HEK293 (cell line): Measurements from ENCODE around the gene SLC17A1.
A peak's percentile ranks its signal among the peaks of the same experiment; 100 is the strongest.
"Not testable (repeated sequence)": the region's sequence is repeated elsewhere in the genome, so short reads cannot be mapped to it uniquely, and the experiment has no call there.

ENCODE experiments used
- CTCF ChIA-PET: fragments of 350-600 bp; formaldehyde crosslinking; extraction: SDS; loops from one replicate; lab custom pipeline; 2021; ENCODE audit warnings: antibody characterized with exemption; lab: Yijun Ruan, JAX
- POLR2A ChIA-PET: fragments of 300-600 bp; formaldehyde crosslinking; extraction: SDS; loops from one replicate; lab custom pipeline; 2020; ENCODE audit warnings: antibody characterized with exemption, inconsistent platforms; lab: Yijun Ruan, JAX
- H3K27ac ChIP-seq: fragments of 200-500 bp; sonication (Bioruptor generic); 2 replicates; pipeline ENCODE4 v1.5.1; 2014; ENCODE audit warnings: low read depth, low read length, control low read depth, inconsistent platforms; ENCODE audit errors: extremely low read depth
- H3K36me3 ChIP-seq, 2 experiments: fragments of 200-500 bp in 1 of 2; sonication (Bioruptor generic) in 1 of 2; 1 replicate in 1 of 2; 2 replicates in 1 of 2; pipeline ENCODE4 v1.5.1; 2014 to 2017; ENCODE audit warnings: inconsistent platforms in 2 of 2, low read length in 2 of 2; ENCODE audit not compliant: control insufficient read depth in 2 of 2, insufficient read depth in 1 of 2
- H3K4me1 ChIP-seq: fragments of 200-500 bp; sonication (Bioruptor generic); 2 replicates; pipeline ENCODE4 v1.5.1; 2014; ENCODE audit warnings: mild to moderate bottlenecking, low read length, inconsistent platforms; ENCODE audit not compliant: control insufficient read depth, insufficient read depth
- H3K4me3 ChIP-seq: 2 replicates; pipeline ENCODE4 v1.5.1; 2011; ENCODE audit warnings: low read depth, mild to moderate bottlenecking, control low read depth, low read length, moderate library complexity
- H3K9me3 ChIP-seq: fragments of 200-500 bp; sonication (Bioruptor generic); 2 replicates; pipeline ENCODE4 v1.5.1; 2014; ENCODE audit warnings: low read depth, low read length, inconsistent platforms; ENCODE audit not compliant: control insufficient read depth, insufficient read depth
- FEZF1 ChIP-seq: fragments of 450-650 bp; formaldehyde crosslinking; IDR thresholded peaks from 2 replicates; pipeline ENCODE4 v1.5.1; 2016; ENCODE audit warnings: missing biosample characterization, missing genetic modification characterization
- GFI1B ChIP-seq: fragments of 450-650 bp; formaldehyde crosslinking; IDR thresholded peaks from 2 replicates; pipeline ENCODE4 v1.5.1; 2016; ENCODE audit warnings: missing biosample characterization, missing genetic modification characterization
- GLIS1 ChIP-seq: fragments of 450-650 bp; formaldehyde crosslinking; IDR thresholded peaks from 2 replicates; pipeline ENCODE4 v1.5.1; 2016; ENCODE audit warnings: missing biosample characterization, missing genetic modification characterization
- HOXD13 ChIP-seq: sonication (generic); formaldehyde crosslinking; IDR thresholded peaks from 2 replicates; pipeline ENCODE4 v1.8.0; 2022; ENCODE audit warnings: missing genetic modification reagents, borderline replicate concordance
- PRDM1 ChIP-seq: fragments of 450-650 bp; formaldehyde crosslinking; IDR thresholded peaks from 2 replicates; pipeline ENCODE4; 2016; ENCODE audit warnings: missing biosample characterization, missing genetic modification characterization
- SETDB1 ChIP-seq: IDR thresholded peaks from one replicate; pipeline ENCODE4 v1.6.1; 2017; ENCODE audit warnings: mild to moderate bottlenecking, low read length, moderate library complexity, mixed read lengths; ENCODE audit not compliant: insufficient read length
- SP7 ChIP-seq: fragments of 450-650 bp; formaldehyde crosslinking; IDR thresholded peaks from 2 replicates; pipeline ENCODE4 v1.5.1; 2016; ENCODE audit warnings: missing biosample characterization, missing genetic modification characterization
- WT1 ChIP-seq: fragments of 450-650 bp; formaldehyde crosslinking; IDR thresholded peaks from 2 replicates; pipeline ENCODE4 v1.5.1; 2016; ENCODE audit warnings: missing biosample characterization, missing genetic modification characterization
- ZBTB21 ChIP-seq: fragments of 450-650 bp; formaldehyde crosslinking; IDR thresholded peaks from 2 replicates; pipeline ENCODE4 v1.5.1; 2017; ENCODE audit warnings: missing biosample characterization, missing genetic modification characterization
- ZBTB48 ChIP-seq: fragments of 450-650 bp; formaldehyde crosslinking; IDR thresholded peaks from 2 replicates; pipeline ENCODE4 v1.5.1; 2016; ENCODE audit warnings: missing biosample characterization, missing genetic modification characterization
- ZNF16 ChIP-seq: fragments of 450-650 bp; formaldehyde crosslinking; IDR thresholded peaks from 2 replicates; pipeline ENCODE4 v1.5.1; 2016; ENCODE audit warnings: low read depth, missing biosample characterization, missing genetic modification characterization
- ZNF175 ChIP-seq: fragments of 450-650 bp; formaldehyde crosslinking; IDR thresholded peaks from 2 replicates; pipeline ENCODE4 v1.5.1; 2016; ENCODE audit warnings: missing biosample characterization, missing genetic modification characterization
- ZNF184 ChIP-seq: fragments of 450-650 bp; IDR thresholded peaks from 2 replicates; pipeline ENCODE4 v1.5.1; 2018; ENCODE audit warnings: missing biosample characterization, mild to moderate bottlenecking, missing genetic modification characterization
- ZNF2 ChIP-seq: fragments of 450-650 bp; formaldehyde crosslinking; IDR thresholded peaks from 2 replicates; pipeline ENCODE4 v1.5.1; 2016; ENCODE audit warnings: missing biosample characterization, missing genetic modification characterization
- ZNF24 ChIP-seq: fragments of 450-650 bp; formaldehyde crosslinking; IDR thresholded peaks from 2 replicates; pipeline ENCODE4 v1.5.1; 2016; ENCODE audit warnings: missing biosample characterization, missing genetic modification characterization
- ZNF248 ChIP-seq: fragments of 450-650 bp; formaldehyde crosslinking; IDR thresholded peaks from 2 replicates; pipeline ENCODE4 v1.5.1; 2017; ENCODE audit warnings: missing biosample characterization, missing genetic modification characterization
- ZNF391 ChIP-seq: fragments of 450-650 bp; formaldehyde crosslinking; IDR thresholded peaks from 2 replicates; pipeline ENCODE4 v1.5.1; 2016; ENCODE audit warnings: low read depth, missing biosample characterization, missing genetic modification characterization, borderline replicate concordance
- ZNF521 ChIP-seq: fragments of 450-650 bp; formaldehyde crosslinking; IDR thresholded peaks from 2 replicates; pipeline ENCODE4 v1.5.1; 2017; ENCODE audit warnings: missing biosample characterization, mild to moderate bottlenecking, missing genetic modification characterization
- ZNF549 ChIP-seq: fragments of 450-650 bp; IDR thresholded peaks from 2 replicates; pipeline ENCODE4 v1.5.1; 2018; ENCODE audit warnings: missing biosample characterization, missing genetic modification characterization, mild to moderate bottlenecking, inconsistent platforms, moderate library complexity
- ZNF571 ChIP-seq: fragments of 450-650 bp; formaldehyde crosslinking; IDR thresholded peaks from 2 replicates; pipeline ENCODE4 v1.5.0; 2017; ENCODE audit warnings: missing biosample characterization, missing genetic modification characterization
- ZNF610 ChIP-seq: fragments of 450-650 bp; formaldehyde crosslinking; IDR thresholded peaks from 2 replicates; pipeline ENCODE4 v1.5.1; 2016; ENCODE audit warnings: missing biosample characterization, missing genetic modification characterization, borderline replicate concordance
- ZNF658 ChIP-seq: fragments of 450-650 bp; formaldehyde crosslinking; IDR thresholded peaks from 2 replicates; pipeline ENCODE4; 2016; ENCODE audit warnings: missing biosample characterization, missing genetic modification characterization
- ZNF768 ChIP-seq: fragments of 450-650 bp; formaldehyde crosslinking; IDR thresholded peaks from 2 replicates; pipeline ENCODE4 v1.5.1; 2018; ENCODE audit warnings: missing biosample characterization, mild to moderate bottlenecking, missing genetic modification characterization
- ZSCAN23 ChIP-seq: fragments of 450-650 bp; formaldehyde crosslinking; IDR thresholded peaks from 2 replicates; pipeline ENCODE4 v1.5.1; 2016; ENCODE audit warnings: missing biosample characterization, missing genetic modification characterization
- TF ChIP-seq, protein P1 (sequence below): fragments of 450-650 bp; formaldehyde crosslinking; IDR thresholded peaks from 2 replicates; pipeline ENCODE4 v1.5.1; 2016; ENCODE audit warnings: missing biosample characterization, missing genetic modification characterization
- TF ChIP-seq, protein P2 (sequence below): fragments of 450-650 bp; formaldehyde crosslinking; IDR thresholded peaks from 2 replicates; pipeline ENCODE4 v1.5.1; 2017; ENCODE audit warnings: missing biosample characterization, missing genetic modification characterization

Gene SLC17A1

DNA sequence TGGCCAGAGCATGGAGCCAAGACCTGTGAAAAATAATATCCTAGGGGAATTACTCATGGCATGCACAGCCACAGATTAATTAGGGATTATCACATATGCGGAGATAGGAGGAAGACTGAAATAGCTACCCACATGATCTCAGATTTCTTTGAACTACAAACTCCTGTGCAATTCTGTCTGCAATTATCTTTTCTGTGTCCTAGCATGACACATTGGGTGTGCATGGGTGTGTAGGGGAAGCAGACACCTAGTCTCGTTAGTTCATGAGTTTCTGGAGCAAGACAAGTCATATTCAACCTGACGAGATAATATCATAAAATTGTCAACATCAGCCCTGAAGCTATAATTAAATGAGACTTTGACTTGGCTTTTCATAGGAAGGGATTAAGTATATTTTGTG, 80.9 kb downstream of the SLC17A1 start:
- no peaks in the 10 kb centered on the region for H3K4me1 ChIP-seq
- H3K27ac ChIP-seq: no peak overlapping the region
- H3K9me3 ChIP-seq: no peaks in the 10 kb centered on the region
- TF ChIP-seq ZNF184 (tag by site-specific recombination) (no peak), SP7 (peak; percentile 24; the same call in 1 of the 2 replicates), ZBTB48 (tag by site-specific recombination) (no peak)
- ChIA-PET CTCF (interaction anchor here (0.8 to 1.1 kb wide), 2 partner anchors 19 to 37 kb away, joined by 3 read pairs; no protein-coding TSS in a partner anchor), POLR2A (no interaction called here)
- H3K36me3 ChIP-seq: no peaks in the 10 kb centered on the region
- no peak overlapping the region for H3K4me3 ChIP-seq

DNA sequence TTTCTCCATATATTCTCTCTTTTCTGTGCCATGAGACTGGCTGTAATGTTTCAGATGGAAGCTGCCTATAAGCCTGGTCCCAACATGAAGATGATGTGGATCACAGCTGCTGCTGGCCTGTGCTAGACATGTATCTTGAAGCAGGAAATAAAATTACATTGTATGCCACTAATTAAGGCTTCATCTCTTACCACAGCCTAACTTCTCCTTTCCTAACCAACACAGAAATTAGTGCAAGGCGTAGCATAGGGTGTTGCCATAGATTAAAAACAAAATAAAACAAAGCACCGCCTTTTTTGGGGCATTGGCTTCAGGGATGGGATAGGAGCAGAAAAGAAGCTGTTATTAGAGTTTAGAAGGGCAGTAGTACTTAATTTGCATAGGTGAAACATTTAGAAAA, 82.0 kb downstream of the SLC17A1 start:
- CTCF ChIA-PET: interaction anchor here (0.7 to 1.0 kb wide), 3 partner anchors 46 to 484 kb away, joined by 3 to 5 read pairs (median 4); no protein-coding TSS in a partner anchor
- POLR2A ChIA-PET: no interaction called here
- H3K9me3 ChIP-seq: no peaks in the 10 kb centered on the region
- H3K36me3 ChIP-seq: no peaks in the 10 kb centered on the region
- no peak overlapping the region for H3K4me3 ChIP-seq
- H3K27ac ChIP-seq: no peak overlapping the region
- no peak for TF ChIP-seq ZNF175 (tag by site-specific recombination)
- TF ChIP-seq ZNF24 (tag by site-specific recombination): no peak
- no peak for TF ChIP-seq ZSCAN23 (tag by site-specific recombination)
- no peak for TF ChIP-seq ZNF248 (tag by site-specific recombination)
- no peak for TF ChIP-seq WT1 (tag by site-specific recombination)
- TF ChIP-seq, protein P1, sequence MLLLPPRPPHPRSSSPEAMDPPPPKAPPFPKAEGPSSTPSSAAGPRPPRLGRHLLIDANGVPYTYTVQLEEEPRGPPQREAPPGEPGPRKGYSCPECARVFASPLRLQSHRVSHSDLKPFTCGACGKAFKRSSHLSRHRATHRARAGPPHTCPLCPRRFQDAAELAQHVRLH (tag by site-specific recombination): no peak
- no peak for TF ChIP-seq FEZF1 (tag by site-specific recombination)
- TF ChIP-seq GFI1B: no peak
- TF ChIP-seq ZNF16 (tag by site-specific recombination): no peak
- no peak for TF ChIP-seq ZNF391 (tag by site-specific recombination)
- no peak for TF ChIP-seq ZBTB21 (tag by site-specific recombination)
- no peak for TF ChIP-seq ZNF2
- no peak for TF ChIP-seq SETDB1
- H3K4me1 ChIP-seq: no peaks in the 10 kb centered on the region

DNA sequence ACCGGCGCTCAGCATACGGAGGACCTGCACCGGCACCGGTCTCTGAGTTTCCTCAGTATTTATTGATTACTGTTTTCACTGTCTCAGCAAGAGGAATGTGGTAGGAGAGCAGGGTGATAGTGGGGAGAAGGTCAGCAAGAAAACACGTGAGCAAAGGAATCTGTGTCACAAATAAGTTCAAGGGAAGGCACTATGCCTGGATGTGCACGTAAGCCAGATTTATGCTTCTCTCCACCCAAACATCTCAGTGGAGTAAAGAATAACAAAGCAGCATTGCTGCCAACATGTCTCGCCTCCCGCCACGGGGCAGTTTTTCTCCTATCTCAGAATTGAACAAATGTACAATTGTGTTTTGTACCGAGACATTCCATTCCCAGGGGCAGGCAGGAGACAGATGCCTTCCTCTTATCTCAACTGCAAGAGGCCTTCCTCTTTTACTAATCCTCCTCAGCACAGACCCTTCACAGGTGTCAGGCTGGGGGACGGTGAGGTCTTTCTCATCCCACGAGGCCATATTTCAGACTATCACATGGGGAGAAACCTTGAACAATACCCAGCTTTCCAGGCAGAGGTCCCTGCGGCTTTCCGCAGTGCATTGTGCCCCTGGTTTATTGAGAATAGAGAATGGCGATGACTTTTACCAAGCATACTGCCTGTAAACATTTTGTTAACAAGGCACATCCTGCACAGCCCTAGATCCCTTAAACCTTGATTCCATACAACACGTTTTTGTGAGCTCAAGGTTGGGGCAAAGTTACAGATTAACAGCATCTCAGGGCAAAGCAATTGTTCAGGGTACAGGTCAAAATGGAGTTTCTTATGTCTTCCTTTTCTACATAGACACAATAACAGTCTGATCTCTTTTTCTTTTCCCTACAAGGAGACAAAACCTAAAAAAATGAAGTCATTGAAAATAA, 83.0 kb downstream of the SLC17A1 start:
- CTCF ChIA-PET: interaction anchor here (1.0 to 1.8 kb wide), 3 partner anchors 28 to 254 kb away, joined by 3 to 5 read pairs (median 3); no protein-coding TSS in a partner anchor
- H3K4me1 ChIP-seq, H3K4me3 ChIP-seq, H3K36me3 ChIP-seq, H3K9me3 ChIP-seq, H3K27ac ChIP-seq, POLR2A ChIA-PET: not testable (repeated sequence)

DNA sequence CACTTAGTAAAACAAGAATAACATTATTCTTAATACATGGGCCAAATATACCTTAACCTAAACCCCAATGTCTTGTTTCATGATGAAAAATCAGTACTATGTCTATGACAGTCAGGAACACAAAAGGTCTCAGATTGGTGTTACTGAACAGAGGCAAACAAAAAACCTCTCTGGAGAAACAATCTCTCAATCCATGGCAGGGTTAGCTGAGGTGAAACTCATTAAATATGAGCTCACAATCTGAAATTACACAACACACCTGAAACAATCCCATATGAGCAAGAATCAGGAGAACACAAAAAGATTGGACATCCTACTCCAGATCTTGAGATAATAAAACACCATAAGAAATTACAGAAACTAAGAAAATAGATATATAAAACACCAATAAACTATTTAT, 83.8 kb downstream of the SLC17A1 start:
- Histone ChIP-seq H3K4me1 (no peaks in the 10 kb centered on the region), H3K27ac (no peak overlapping the region), H3K4me3 (no peak overlapping the region), H3K36me3 (no peaks in the 10 kb centered on the region), H3K9me3 (no peaks in the 10 kb centered on the region)
- POLR2A ChIA-PET: interaction anchor here (1.4 kb wide), 1 partner anchor 272 kb away, joined by 3 read pairs; a partner anchor contains a TSS
- CTCF ChIA-PET: interaction anchor here (1.5 to 1.8 kb wide), 2 partner anchors 27 to 40 kb away, joined by 3 to 5 read pairs; no protein-coding TSS in a partner anchor
- TF ChIP-seq ZNF610 (tag by site-specific recombination) (no peak), PRDM1 (tag by site-specific recombination) (no peak), ZNF768 (no peak), ZNF549 (no peak), HOXD13 (CRISPR knock-in tag) (no peak), ZNF521 (tag by site-specific recombination) (no peak), ZNF571 (tag by site-specific recombination) (no peak), ZNF658 (tag by site-specific recombination) (no peak), GLIS1 (tag by site-specific recombination) (no peak)
- TF ChIP-seq, protein P2, sequence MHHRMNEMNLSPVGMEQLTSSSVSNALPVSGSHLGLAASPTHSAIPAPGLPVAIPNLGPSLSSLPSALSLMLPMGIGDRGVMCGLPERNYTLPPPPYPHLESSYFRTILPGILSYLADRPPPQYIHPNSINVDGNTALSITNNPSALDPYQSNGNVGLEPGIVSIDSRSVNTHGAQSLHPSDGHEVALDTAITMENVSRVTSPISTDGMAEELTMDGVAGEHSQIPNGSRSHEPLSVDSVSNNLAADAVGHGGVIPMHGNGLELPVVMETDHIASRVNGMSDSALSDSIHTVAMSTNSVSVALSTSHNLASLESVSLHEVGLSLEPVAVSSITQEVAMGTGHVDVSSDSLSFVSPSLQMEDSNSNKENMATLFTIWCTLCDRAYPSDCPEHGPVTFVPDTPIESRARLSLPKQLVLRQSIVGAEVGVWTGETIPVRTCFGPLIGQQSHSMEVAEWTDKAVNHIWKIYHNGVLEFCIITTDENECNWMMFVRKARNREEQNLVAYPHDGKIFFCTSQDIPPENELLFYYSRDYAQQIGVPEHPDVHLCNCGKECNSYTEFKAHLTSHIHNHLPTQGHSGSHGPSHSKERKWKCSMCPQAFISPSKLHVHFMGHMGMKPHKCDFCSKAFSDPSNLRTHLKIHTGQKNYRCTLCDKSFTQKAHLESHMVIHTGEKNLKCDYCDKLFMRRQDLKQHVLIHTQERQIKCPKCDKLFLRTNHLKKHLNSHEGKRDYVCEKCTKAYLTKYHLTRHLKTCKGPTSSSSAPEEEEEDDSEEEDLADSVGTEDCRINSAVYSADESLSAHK (tag by site-specific recombination): no peak
